GM23338 (cell line): Measurements from ENCODE around the gene KRTAP10-10. TPM values are rescaled to one million over a fixed set of nuclear protein-coding genes. Genes with fewer than 3 reads are reported as not detected.
"Not testable (repeated sequence)": the region's sequence is repeated elsewhere in the genome, so short reads cannot be mapped to it uniquely, and the experiment has no call there.

ENCODE experiments used
- ATAC-seq: fragments of 200-7000 bp; cut with Tn5 transposase; 3 replicates; pipeline ENCODE4 v1.9.1; 2020
- DNase-seq: peaks from one replicate; pipeline ENCODE4 v3.0.0-alpha.2; 2015; ENCODE audit warnings: low spot score
- H2AFZ ChIP-seq: fragments of 200-600 bp; sonication (generic); 2 replicates; pipeline ENCODE4 v1.8.0; 2016; ENCODE audit warnings: antibody characterized with exemption, mild to moderate bottlenecking, moderate library complexity
- H3F3A ChIP-seq: fragments of 200-600 bp; sonication (generic); replicated peaks from 2 replicates; pipeline ENCODE4 v1.8.0; 2017; ENCODE audit warnings: antibody characterized with exemption, mixed run types, low read depth
- H3K27ac ChIP-seq: fragments of 200-600 bp; sonication (generic); 2 replicates; pipeline ENCODE4 v1.6.1; 2016; ENCODE audit warnings: low read depth
- H3K27me3 ChIP-seq: fragments of 200-600 bp; sonication (generic); 2 replicates; pipeline ENCODE4 v1.8.0; 2016; ENCODE audit warnings: mild to moderate bottlenecking, mixed run types, moderate library complexity; ENCODE audit not compliant: insufficient read depth
- H3K36me3 ChIP-seq: fragments of 200-600 bp; sonication (generic); 2 replicates; pipeline ENCODE4 v1.8.0; 2016; ENCODE audit warnings: mild to moderate bottlenecking; ENCODE audit not compliant: insufficient read depth
- H3K4me1 ChIP-seq: fragments of 200-600 bp; sonication (generic); 2 replicates; pipeline ENCODE4 v1.8.0; 2016; ENCODE audit warnings: mild to moderate bottlenecking, moderate library complexity; ENCODE audit not compliant: insufficient read depth
- H3K4me2 ChIP-seq: fragments of 200-600 bp; sonication (generic); 2 replicates; pipeline ENCODE4 v1.7.1; 2017; ENCODE audit warnings: mixed run types
- H3K4me3 ChIP-seq: fragments of 200-600 bp; sonication (generic); 2 replicates; pipeline ENCODE4 v1.6.1; 2016; ENCODE audit warnings: mixed run types
- H3K79me2 ChIP-seq: fragments of 200-600 bp; sonication (generic); replicated peaks from 2 replicates; pipeline ENCODE4 v1.8.0; 2017; ENCODE audit warnings: mild to moderate bottlenecking; ENCODE audit not compliant: insufficient read depth
- H3K9me2 ChIP-seq: fragments of 200-600 bp; sonication (generic); 2 replicates; pipeline ENCODE4 v1.8.0; 2017; ENCODE audit not compliant: insufficient read depth
- H4K20me1 ChIP-seq: fragments of 200-600 bp; sonication (generic); replicated peaks from 2 replicates; pipeline ENCODE4 v1.8.0; 2017; ENCODE audit warnings: mild to moderate bottlenecking; ENCODE audit not compliant: insufficient read depth
- H3K27ac Mint-ChIP-seq: 2 replicates; pipeline ENCODE4 v1.8.0; 2020; ENCODE audit warnings: inconsistent platforms, mild to moderate bottlenecking, moderate library complexity, mixed read lengths
- H3K27me3 Mint-ChIP-seq: 3 replicates; pipeline ENCODE4 v1.8.0; 2022; ENCODE audit warnings: low read depth, mild to moderate bottlenecking, moderate library complexity, mixed read lengths, inconsistent platforms; ENCODE audit not compliant: insufficient read depth, poor library complexity
- H3K36me3 Mint-ChIP-seq: 3 replicates; pipeline ENCODE4 v1.8.0; 2021; ENCODE audit warnings: low read depth, mild to moderate bottlenecking, inconsistent platforms, moderate library complexity, mixed read lengths
- H3K4me1 Mint-ChIP-seq: 3 replicates; pipeline ENCODE4 v1.8.0; 2020; ENCODE audit warnings: mild to moderate bottlenecking, inconsistent platforms, mixed read lengths
- H3K4me3 Mint-ChIP-seq: 3 replicates; pipeline ENCODE4 v1.8.0; 2021; ENCODE audit warnings: moderate library complexity, mild to moderate bottlenecking, inconsistent platforms, mixed read lengths
- H3K9me3 Mint-ChIP-seq: 3 replicates; pipeline ENCODE4 v1.8.0; 2020; ENCODE audit warnings: moderate library complexity, mild to moderate bottlenecking, inconsistent platforms, mixed read lengths
- CREB1 ChIP-seq: fragments of 250-450 bp; sonication (Bioruptor Pico); IDR thresholded peaks from 2 replicates; pipeline ENCODE4 v1.5.0; 2020; ENCODE audit warnings: low read depth, mild to moderate bottlenecking, moderate library complexity
- EZH2 ChIP-seq: fragments of 200-600 bp; sonication (generic); IDR thresholded peaks from one replicate; pipeline ENCODE4 v1.8.0; 2017; ENCODE audit warnings: antibody characterized with exemption, mild to moderate bottlenecking, low read depth; ENCODE audit not compliant: unreplicated experiment
- EZH2phosphoT487 ChIP-seq: fragments of 200-600 bp; sonication (generic); IDR thresholded peaks from one replicate; pipeline ENCODE4 v1.8.1; 2018; ENCODE audit warnings: antibody characterized with exemption; ENCODE audit not compliant: unreplicated experiment
- POLR2AphosphoS5 ChIP-seq: IDR thresholded peaks from 2 replicates; pipeline ENCODE4 v1.6.1; 2016; ENCODE audit warnings: antibody characterized with exemption, low read depth
- polyA plus RNA-seq: library from polyadenylated mRNA; unstranded; fragments of >200 nt; fragmentation: Nextera tagmentation; extraction: Ambion mirVana; gene quantifications from 2 replicates; pipeline ENCODE4 v1.2.1, GENCODE V29; 2016
- total RNA-seq: library from RNA; depleted of rRNA; stranded (reverse); fragments of >200 nt; shearing (Covaris generic); gene quantifications from 2 replicates; pipeline ENCODE4 v1.2.3, GENCODE V29; 2014
- TF ChIP-seq, protein P1 (sequence below), 2 experiments: fragments of 200-600 bp in 1 of 2; sonication (generic) in 1 of 2; conservative IDR thresholded peaks; 2 replicates each; pipeline versions ENCODE4 v1.5.1 to v1.6.1; 2016 to 2017; ENCODE audit warnings: antibody characterized with exemption in 2 of 2, low read depth in 2 of 2, mild to moderate bottlenecking in 2 of 2, moderate library complexity in 1 of 2

Gene KRTAP10-10
- total and polyA plus RNA-seq, 2 experiments from 2014 or later, result not detected

DNA sequence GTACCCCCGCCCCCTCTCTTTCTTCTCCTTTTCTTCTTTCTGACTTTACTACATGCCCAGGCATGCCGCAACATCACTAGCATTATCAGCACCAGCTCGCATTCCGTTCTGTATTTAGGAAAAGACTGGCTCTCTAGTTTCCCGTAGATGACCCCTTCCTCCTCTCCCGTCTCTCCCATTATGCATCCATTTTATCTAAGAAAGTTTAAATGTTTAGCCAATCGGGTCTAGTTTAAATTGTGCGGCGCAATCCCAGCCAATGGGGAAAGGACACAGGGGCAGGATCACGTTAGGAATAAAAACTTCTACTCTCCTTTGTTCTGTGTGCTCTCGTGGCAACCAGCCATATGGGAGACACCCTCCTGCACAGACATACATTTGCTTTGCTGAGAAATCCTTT lies 39.1 kb upstream of the KRTAP10-10 start:
- H3K4me3 ChIP-seq, result no peak overlapping the region
- no peaks in the 10 kb centered on the region for H3K9me2 ChIP-seq
- Mint-ChIP-seq H3K36me3 (no peaks in the 10 kb centered on the region), H3K4me1 (peaks cover 36% of the 10 kb centered on the region), H3K27ac (peak overlapping the region; percentile 77), H3K9me3 (peaks cover 5% of the 10 kb centered on the region; the same call in 1 of the 3 replicates), H3K27me3 (peaks cover 11% of the 10 kb centered on the region), H3K4me3 (no peak overlapping the region)
- H3K4me1 ChIP-seq, result peaks cover 18% of the 10 kb centered on the region
- no peaks in the 10 kb centered on the region for H3K27me3 ChIP-seq
- H3K4me2 ChIP-seq, result no peak overlapping the region
- H3K36me3 ChIP-seq, result no peaks in the 10 kb centered on the region
- H3K27ac ChIP-seq, result 0 out of 2 replicates have a peak overlapping the region, but pooled peaks have one; percentile 26
- no peaks in the 10 kb centered on the region for H3K79me2 ChIP-seq
- no peaks in the 10 kb centered on the region for H4K20me1 ChIP-seq
- TF ChIP-seq EZH2, result no peak
- H2AFZ ChIP-seq, result no peak overlapping the region
- peak; percentile 28 for ATAC-seq
- 0 out of 2 replicates have a peak, but pooled peaks cover 3% of the 10 kb centered on the region for H3F3A ChIP-seq
- peak; percentile 63 for DNase-seq

DNA sequence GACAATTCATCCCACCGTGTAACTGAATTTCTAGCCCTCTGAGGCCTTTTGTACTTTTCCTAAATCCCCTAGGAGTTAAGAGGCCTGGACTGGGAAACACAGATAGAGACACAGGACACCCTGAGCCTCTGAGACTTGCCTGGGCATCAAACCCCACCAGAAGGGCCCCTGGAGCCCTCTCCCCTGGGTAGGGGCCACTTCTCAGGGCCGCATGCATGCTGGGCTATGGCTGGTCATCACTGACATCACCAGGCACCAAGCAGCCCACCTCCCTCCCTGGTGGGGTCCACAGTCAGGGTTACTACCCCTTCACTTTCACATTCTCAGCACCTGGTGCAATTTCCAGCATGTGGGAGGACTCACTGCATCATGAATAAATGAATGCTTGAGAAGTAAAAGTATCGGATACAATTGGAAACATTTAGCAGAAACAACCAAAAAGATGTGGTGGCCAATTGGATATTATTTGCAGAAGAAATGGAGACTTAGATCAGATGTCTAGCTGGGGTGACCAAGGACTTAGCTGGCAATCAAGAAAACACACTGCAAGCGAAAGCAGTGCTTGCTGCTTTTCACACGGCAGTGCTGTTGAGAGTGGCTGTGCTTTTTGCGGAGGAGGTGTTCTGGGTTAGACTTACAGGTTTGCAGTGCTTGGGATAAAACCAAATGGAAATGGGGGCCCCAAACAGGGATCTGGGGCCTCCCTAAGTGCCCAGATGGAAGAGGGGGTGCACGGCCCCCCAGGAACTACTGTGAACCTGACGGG lies 37.7 kb upstream of the KRTAP10-10 start:
- ATAC-seq (no peak), DNase-seq (no peak)
- H3K9me3 Mint-ChIP-seq, result peaks cover 11% of the 10 kb centered on the region
- no peaks in the 10 kb centered on the region for H3K27me3 ChIP-seq
- H3K36me3 ChIP-seq, result no peaks in the 10 kb centered on the region
- no peaks in the 10 kb centered on the region for H3K79me2 ChIP-seq
- no peak overlapping the region; the same call in 1 of the 2 replicates for H2AFZ ChIP-seq
- peak overlapping the region; percentile 80; the same call in 1 of the 2 replicates for H3K27ac Mint-ChIP-seq
- no peaks in the 10 kb centered on the region for H3K9me2 ChIP-seq
- TF ChIP-seq, protein P1, sequence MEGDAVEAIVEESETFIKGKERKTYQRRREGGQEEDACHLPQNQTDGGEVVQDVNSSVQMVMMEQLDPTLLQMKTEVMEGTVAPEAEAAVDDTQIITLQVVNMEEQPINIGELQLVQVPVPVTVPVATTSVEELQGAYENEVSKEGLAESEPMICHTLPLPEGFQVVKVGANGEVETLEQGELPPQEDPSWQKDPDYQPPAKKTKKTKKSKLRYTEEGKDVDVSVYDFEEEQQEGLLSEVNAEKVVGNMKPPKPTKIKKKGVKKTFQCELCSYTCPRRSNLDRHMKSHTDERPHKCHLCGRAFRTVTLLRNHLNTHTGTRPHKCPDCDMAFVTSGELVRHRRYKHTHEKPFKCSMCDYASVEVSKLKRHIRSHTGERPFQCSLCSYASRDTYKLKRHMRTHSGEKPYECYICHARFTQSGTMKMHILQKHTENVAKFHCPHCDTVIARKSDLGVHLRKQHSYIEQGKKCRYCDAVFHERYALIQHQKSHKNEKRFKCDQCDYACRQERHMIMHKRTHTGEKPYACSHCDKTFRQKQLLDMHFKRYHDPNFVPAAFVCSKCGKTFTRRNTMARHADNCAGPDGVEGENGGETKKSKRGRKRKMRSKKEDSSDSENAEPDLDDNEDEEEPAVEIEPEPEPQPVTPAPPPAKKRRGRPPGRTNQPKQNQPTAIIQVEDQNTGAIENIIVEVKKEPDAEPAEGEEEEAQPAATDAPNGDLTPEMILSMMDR (conservative IDR thresholded peaks at IDR 0.05; ENCODE audit: low read depth in 2 of 2), result no peak
- TF ChIP-seq EZH2phosphoT487, result no peak
- TF ChIP-seq POLR2AphosphoS5, result no peak
- no peak for TF ChIP-seq CREB1 (CRISPR knock-in tag)
- no peaks in the 10 kb centered on the region for H3F3A ChIP-seq
- H3K36me3 Mint-ChIP-seq, result no peaks in the 10 kb centered on the region; the same call in 2 of the 3 replicates
- no peak overlapping the region; the same call in 1 of the 2 replicates for H3K27ac ChIP-seq
- peaks cover 7% of the 10 kb centered on the region; the same call in 1 of the 2 replicates for H3K4me1 ChIP-seq
- no peak overlapping the region for H3K4me3 ChIP-seq
- H3K27me3 Mint-ChIP-seq, result peaks cover 11% of the 10 kb centered on the region
- no peak overlapping the region for H3K4me2 ChIP-seq
- no peaks in the 10 kb centered on the region for H4K20me1 ChIP-seq
- H3K4me3 Mint-ChIP-seq, result no peak overlapping the region
- peaks cover 23% of the 10 kb centered on the region for H3K4me1 Mint-ChIP-seq

DNA sequence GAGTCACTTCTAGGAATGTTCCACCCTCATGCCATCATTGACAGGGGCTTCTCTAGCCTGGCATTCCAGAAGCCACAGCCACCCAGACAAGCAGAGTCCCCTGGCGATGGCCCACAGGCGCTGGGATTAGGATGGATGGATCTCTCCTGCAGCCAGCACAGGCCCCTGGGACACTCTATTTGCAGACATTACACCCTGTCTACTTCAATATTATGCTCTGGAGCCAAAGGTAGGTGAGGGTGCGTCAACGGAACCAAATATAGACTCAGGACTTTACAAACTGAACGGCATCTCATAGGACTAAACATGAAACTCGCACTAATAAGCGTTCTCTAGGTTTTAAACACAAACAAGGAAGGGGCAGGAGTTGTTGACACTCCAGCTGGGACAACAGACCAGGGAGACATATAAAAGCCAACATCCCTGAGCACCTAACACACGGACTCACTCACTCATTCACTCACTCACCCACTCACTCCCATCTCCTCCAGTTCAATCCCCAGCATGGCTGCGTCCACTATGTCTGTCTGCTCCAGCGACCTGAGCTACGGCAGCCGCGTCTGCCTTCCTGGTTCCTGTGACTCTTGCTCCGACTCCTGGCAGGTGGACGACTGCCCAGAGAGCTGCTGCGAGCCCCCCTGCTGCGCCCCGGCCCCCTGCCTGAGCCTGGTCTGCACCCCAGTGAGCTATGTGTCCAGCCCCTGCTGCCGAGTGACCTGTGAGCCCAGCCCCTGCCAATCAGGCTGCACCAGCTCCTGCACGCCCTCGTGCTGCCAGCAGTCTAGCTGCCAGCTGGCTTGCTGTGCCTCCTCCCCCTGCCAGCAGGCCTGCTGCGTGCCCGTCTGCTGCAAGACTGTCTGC lies 36.8 kb upstream of the KRTAP10-10 start, which contains the start of gene KRTAP10-7:
Gene KRTAP10-7 (plus strand): TSS at position 480 of the 861 bp plus-strand sequence. CDS start 25 bp downstream, at position 505.
- not testable (repeated sequence) for H3K4me3 ChIP-seq, ATAC-seq, H3K36me3 ChIP-seq, H3K4me1 ChIP-seq, H3K27ac ChIP-seq, H4K20me1 ChIP-seq, H3K79me2 ChIP-seq, H3K27me3 ChIP-seq, H3K9me2 ChIP-seq, H3F3A ChIP-seq, H3K4me3 Mint-ChIP-seq, DNase-seq, H3K4me2 ChIP-seq, H3K36me3 Mint-ChIP-seq
- peaks cover 11% of the 10 kb centered on the region for H3K9me3 Mint-ChIP-seq
- H3K4me1 Mint-ChIP-seq, result peaks cover 22% of the 10 kb centered on the region
- H3K27ac Mint-ChIP-seq, result peak within 1 kb of the TSS; percentile 80; the same call in 1 of the 2 replicates
- H3K27me3 Mint-ChIP-seq, result peaks cover 11% of the 10 kb centered on the region
- H2AFZ ChIP-seq, result peak within 1 kb of the TSS; percentile 38; the same call in 1 of the 2 replicates

DNA sequence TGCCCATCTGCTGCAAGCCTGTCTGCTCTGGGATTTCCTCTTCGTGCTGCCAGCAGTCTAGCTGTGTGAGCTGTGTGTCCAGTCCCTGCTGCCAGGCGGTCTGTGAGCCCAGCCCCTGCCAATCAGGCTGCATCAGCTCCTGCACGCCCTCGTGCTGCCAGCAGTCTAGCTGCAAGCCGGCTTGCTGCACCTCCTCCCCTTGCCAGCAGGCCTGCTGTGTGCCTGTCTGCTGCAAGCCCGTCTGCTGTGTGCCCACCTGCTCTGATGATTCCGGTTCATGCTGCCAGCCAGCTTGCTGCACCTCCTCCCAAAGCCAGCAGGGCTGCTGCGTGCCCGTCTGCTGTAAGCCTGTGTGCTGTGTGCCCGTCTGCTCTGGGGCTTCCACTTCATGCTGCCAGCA lies 36.1 kb upstream of the KRTAP10-10 start:
- H3K27ac ChIP-seq, H3K27ac Mint-ChIP-seq, H3K79me2 ChIP-seq, H3K4me3 Mint-ChIP-seq, H3K4me2 ChIP-seq, H2AFZ ChIP-seq, H4K20me1 ChIP-seq, H3K36me3 Mint-ChIP-seq, H3K4me1 ChIP-seq, H3F3A ChIP-seq, ATAC-seq, H3K4me3 ChIP-seq, H3K36me3 ChIP-seq, H3K27me3 ChIP-seq, DNase-seq, H3K9me2 ChIP-seq: not testable (repeated sequence)
- peaks cover 11% of the 10 kb centered on the region for H3K27me3 Mint-ChIP-seq
- peaks cover 11% of the 10 kb centered on the region for H3K9me3 Mint-ChIP-seq
- peaks cover 22% of the 10 kb centered on the region for H3K4me1 Mint-ChIP-seq
